Stimulated activated naive CD8-positive, alpha-beta T cell treated with anti-CD3 and anti-CD28 coated beads, Interleukin-15, Interleukin-2, amounts not matched to agents 100 U/mL and 50 U/mL, for 24 hours (primary cell): ENCODE data around the gene AVPI1.
"Not testable (repeated sequence)": the region's sequence is repeated elsewhere in the genome, so short reads cannot be mapped to it uniquely, and the experiment has no call there.

Experiments used
- ATAC-seq: fragments of 150-1000 bp; cut with Tn5 transposase; one replicate; pipeline ENCODE4 v1.10.0; 2021
- DNase-seq: peaks from one replicate; pipeline ENCODE4 v3.0.0; 2021

AVPI1 gene

GRCh38 chr10:97683556-97684367 lies 3.3 kb downstream of the AVPI1 start:
- ATAC-seq (no peak), DNase-seq (no peak)

- no peak for DNase-seq
- ATAC-seq, result no peak
Measured at GRCh38 chr10:97682042-97682441, 5.0 kb downstream of the AVPI1 start.

GRCh38 chr10:97679594-97679993 lies 7.4 kb downstream of the AVPI1 start:
- DNase-seq (no peak), ATAC-seq (no peak)

GRCh38 chr10:97676770-97677581 lies 10.1 kb downstream of the AVPI1 start:
- ATAC-seq (peak; percentile 66), DNase-seq (peak; percentile 43)

GRCh38 chr10:97675222-97675621 lies 11.8 kb downstream of the AVPI1 start:
- DNase-seq, result no peak
- ATAC-seq, result no peak

GRCh38 chr10:97673736-97674525 lies 13.1 kb downstream of the AVPI1 start:
- DNase-seq, result peak; percentile 37
- ATAC-seq, result peak; percentile 84

- no peak for ATAC-seq
Measured at GRCh38 chr10:97669571-97669970, 17.5 kb downstream of the AVPI1 start.

GRCh38 chr10:97667463-97667862 lies 19.6 kb downstream of the AVPI1 start:
- ATAC-seq, result no peak
- DNase-seq, result no peak

More at GRCh38 chr10:97669571-97669970, 17.5 kb downstream of the AVPI1 start:
- DNase-seq, result no peak

GRCh38 chr10:97666992-97667391 lies 20.0 kb downstream of the AVPI1 start:
- DNase-seq (no peak), ATAC-seq (no peak)

GRCh38 chr10:97664282-97664850 lies 22.7 kb downstream of the AVPI1 start:
- ATAC-seq (no peak), DNase-seq (no peak)

- ATAC-seq, result no peak
- no peak for DNase-seq
Measured at GRCh38 chr10:97659589-97659988, 27.5 kb downstream of the AVPI1 start.

- DNase-seq (no peak), ATAC-seq (no peak)
Measured at GRCh38 chr10:97656777-97657176, 30.3 kb downstream of the AVPI1 start.

GRCh38 chr10:97651773-97652172 lies 35.3 kb downstream of the AVPI1 start:
- DNase-seq, result no peak
- no peak for ATAC-seq

- no peak for ATAC-seq
Measured at GRCh38 chr10:97650726-97651125, 36.3 kb downstream of the AVPI1 start.

GRCh38 chr10:97649405-97649750 lies 37.7 kb downstream of the AVPI1 start:
- not testable (repeated sequence) for DNase-seq, ATAC-seq

More at GRCh38 chr10:97650726-97651125, 36.3 kb downstream of the AVPI1 start:
- no peak for DNase-seq

- DNase-seq (no peak), ATAC-seq (peak; percentile 98)
Measured at GRCh38 chr10:97648562-97649404, 38.3 kb downstream of the AVPI1 start.

- no peak for ATAC-seq
- DNase-seq, result no peak
Measured at GRCh38 chr10:97647556-97647955, 39.5 kb downstream of the AVPI1 start.

GRCh38 chr10:97644936-97645335 lies 42.1 kb downstream of the AVPI1 start:
- ATAC-seq, result no peak

GRCh38 chr10:97643441-97643985 lies 43.5 kb downstream of the AVPI1 start:
- ATAC-seq (no peak), DNase-seq (no peak)

More at GRCh38 chr10:97644936-97645335, 42.1 kb downstream of the AVPI1 start:
- no peak for DNase-seq

- not testable (repeated sequence) for ATAC-seq, DNase-seq
Measured at GRCh38 chr10:97642471-97643159, 44.4 kb downstream of the AVPI1 start.
